DMS79 treated with DMSO at 0.1 percent for 48 hours (cell line): ENCODE measurements around the gene NPSR1.
"Not testable (repeated sequence)": the region's sequence is repeated elsewhere in the genome, so short reads cannot be mapped to it uniquely, and the experiment has no call there.

Experiments
- DNase-seq: peaks from one replicate; lab custom pipeline; 2025; lab: John Stamatoyannopoulos, UW

The NPSR1 gene

DNA sequence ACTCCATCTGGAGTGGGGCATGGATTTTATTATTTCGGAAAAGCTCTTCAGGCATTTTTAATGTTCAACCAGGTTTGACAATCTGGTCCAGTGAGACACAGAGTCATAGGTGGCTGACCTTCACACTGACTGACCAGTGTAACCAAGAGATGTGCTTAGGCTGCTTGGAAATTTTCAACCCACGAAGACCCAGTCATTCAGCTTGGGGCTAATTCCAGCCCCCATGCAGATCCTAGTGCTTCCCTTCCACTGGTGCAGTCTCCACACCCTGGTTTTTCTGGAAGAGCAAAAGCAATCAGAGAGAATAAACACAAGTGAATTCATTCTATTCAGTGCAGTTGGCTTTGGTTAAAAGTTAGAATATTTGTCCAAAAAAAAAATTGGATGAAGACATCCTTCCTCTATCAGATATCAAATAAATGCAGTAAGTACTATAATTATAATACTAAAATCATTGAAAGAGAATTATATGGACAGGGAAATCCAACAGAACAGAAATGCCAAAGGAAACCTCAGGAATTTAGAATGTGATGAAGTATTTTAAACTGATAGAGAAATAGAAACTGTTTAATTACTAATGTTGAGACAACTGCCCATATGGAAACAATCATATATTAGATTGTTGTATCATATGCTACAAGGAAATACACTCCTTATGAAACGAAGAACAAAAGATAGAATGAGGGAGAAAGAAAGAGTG lies 178.0 kb downstream of the NPSR1 start:
- no peak for DNase-seq

DNA sequence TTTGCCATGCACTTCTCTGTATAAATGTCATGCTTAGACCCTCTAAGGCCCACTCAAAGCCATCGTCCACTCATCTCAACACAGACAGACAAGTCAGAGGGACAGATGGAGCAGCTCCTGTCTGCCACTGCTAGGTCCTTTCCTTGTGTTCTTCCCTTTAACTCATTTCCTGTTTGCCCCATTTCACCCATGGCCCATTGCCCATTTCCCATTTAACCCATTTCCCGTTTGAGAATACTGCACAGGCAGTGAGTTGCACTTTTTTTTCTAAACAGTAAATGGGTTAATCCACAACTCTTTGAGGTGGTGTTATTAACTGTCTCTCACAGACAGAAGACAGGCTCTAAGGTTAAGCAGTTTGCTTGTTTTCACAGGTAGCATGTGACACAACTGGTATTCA lies 179.3 kb downstream of the NPSR1 start:
- no peak for DNase-seq

DNA sequence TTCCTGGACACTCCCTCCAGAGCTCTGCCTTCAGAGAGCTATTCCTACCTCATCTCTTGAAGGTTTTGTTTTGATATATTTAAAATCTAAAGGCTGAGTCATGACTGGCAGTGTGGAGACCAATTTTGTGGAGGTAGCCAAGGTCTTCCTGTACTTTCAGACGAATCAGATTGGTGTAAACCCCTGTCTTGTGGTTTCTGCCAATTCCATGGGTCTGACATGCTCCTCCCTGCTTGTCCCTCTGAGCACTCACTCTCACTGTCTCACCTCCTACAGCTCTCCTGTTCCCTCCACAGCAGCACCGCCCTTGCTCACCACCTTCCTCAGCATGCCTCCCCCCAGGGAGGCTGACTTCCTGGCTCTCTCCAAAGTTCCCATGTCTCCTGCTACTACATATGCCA lies 179.8 kb downstream of the NPSR1 start:
- no peak for DNase-seq

DNA sequence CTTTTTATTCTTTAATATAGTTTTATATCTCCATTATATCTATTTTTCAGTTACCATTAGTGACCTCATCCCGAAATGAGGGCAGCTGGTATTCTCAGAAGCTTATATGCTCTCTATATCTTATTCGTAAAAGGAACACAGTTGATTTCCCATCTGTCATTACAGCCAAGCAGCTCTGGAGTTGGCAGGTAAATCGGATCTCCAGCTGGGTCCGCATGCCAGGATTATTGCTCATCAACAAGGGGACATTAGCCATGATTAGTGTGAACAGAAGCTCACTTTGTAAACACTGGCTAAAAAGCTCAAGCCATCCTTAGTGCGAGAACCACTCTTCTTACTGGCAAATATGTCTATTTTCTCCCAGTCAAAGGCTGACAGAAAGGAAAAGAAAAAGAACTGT lies 180.3 kb downstream of the NPSR1 start:
- DNase-seq: no peak

DNA sequence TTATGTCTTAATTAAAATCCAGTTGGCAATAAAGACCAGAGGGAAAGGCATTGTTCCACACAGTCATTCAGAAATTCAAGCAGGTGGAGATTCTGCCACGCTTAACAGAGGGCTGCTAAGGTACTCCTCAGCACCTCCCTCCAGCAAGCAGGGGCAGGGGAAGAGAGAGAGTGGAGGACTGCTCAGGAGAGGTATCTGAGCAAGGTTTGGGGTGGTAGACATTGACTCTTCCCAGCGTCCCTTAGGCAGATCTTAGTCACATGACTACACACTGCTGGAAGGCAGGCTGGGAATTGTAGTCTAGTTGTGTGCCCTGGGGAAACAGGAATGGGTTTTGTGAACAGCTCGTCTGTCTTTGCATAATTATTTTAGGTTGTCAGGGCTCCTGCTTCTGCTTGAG lies 181.6 kb downstream of the NPSR1 start:
- DNase-seq: no peak

DNA sequence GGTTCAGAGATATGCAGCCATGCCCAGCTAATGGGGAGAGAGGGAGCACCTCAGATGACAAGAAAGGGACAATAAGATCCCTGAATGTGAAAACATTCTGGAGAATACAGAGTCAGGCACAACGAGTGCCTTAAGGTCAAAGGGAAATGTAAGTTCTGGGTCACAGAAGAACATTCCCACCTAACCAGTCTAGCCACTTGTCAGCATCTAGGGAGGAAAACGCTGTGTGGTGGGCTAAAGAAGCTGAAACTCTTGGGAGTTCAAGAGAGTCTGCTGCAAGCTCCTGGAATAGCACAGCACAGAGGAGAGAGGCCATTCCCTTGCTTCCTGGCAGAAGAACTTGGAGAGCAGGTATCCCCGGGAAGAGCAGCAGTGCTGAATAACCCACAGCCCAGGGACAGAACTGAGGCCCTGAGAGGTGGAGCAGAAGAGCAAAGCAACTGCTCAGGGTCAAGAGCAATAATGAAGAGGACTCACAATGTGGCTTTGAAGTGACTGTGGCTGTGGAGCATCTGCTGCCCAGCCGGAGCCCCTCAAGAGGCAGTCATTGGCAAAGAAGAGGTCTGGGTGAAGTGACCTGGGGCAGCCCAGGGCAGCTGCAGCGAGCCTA lies 182.3 kb downstream of the NPSR1 start:
- no peak for DNase-seq

DNA sequence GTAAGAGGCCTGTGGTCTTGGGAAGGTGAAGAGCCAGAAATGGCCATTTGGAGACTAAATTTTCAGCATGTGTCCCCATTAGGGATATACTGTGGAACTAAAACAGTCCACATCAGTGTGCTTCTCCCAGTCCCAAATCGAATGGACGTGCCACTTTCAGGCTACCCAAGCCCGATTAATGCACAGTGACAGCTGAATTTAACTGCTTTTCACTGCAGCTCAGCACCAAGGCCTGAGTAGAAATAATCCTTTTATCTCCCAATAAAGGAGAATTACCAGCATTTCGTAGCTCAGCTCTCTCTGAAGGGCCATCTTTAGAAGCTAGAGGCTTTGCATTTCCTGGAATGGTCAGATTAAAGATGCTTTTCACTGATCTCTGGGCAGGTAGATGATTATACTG lies 183.3 kb downstream of the NPSR1 start:
- DNase-seq: no peak

DNA sequence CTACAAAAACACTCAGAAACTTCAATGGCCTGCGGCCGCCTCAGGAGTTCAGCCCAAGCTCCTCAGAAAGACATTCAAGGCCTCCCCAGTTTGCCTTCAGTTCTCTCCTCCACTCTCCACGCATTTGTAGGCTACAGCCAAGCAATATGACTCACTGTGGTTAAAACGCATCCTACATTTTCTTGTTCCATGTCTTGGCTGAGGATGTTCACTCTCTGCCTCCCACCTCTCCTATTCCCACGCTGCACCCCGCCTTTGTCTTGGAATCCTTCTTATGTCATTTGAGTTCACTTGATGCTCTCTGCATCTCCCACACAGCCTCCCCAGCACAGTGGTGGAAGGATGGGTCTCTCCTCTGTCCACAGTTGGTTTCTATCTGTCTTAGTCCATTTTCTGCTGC lies 184.8 kb downstream of the NPSR1 start:
- DNase-seq: no peak

DNA sequence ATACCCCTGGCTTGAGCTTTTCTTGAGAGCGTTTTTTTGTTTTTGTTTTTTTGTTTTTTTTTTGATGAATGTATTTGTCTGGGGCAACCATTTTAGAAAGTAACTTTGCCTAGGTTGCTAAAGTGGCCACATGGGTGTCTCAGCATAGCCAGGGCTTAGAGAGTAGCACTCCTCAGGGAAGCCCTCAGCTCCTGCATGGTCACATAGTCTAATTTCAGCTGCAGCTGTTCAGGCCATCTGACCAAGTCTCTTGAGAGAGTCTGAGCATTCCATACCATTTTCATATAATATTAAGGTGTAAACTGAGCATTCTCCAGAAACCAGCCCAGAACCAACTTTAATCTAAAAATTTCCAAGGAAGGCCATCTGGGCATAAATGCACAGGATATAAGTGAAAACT lies 186.4 kb downstream of the NPSR1 start:
- DNase-seq: no peak

DNA sequence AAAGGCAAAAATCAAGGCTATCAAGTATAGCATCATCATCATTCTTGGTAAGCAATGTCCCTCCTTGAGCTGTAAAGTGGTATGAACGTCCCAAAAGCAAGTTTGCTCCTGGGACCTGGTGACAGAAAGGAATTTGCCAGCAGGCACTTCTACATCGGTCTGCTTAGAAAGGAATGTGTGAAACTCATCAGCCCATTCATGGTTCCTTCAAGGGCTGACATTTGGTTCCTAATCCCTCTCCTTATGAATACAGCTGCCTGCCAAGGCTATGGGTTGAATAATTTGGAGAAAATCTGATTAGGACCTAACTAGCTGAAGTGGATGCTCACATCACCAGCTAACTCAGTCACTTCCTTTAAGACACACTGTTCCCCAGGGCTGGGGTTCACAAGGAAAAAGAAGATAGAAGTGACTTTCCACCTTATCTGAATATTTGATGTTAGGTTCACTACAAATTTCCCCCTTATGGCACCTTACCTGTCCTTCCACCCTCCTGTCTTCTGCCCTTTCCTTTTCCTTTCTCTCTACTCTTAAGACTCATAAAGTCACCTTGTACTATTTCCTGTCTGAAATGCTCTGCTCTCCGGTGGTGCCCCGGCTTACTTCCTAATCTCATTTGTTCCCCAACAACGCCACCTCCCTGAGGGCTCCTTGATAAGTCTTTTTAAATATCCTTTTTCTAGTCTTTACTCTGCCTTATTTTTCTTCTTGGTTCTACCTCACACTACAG lies 187.1 kb downstream of the NPSR1 start:
- no peak for DNase-seq

DNA sequence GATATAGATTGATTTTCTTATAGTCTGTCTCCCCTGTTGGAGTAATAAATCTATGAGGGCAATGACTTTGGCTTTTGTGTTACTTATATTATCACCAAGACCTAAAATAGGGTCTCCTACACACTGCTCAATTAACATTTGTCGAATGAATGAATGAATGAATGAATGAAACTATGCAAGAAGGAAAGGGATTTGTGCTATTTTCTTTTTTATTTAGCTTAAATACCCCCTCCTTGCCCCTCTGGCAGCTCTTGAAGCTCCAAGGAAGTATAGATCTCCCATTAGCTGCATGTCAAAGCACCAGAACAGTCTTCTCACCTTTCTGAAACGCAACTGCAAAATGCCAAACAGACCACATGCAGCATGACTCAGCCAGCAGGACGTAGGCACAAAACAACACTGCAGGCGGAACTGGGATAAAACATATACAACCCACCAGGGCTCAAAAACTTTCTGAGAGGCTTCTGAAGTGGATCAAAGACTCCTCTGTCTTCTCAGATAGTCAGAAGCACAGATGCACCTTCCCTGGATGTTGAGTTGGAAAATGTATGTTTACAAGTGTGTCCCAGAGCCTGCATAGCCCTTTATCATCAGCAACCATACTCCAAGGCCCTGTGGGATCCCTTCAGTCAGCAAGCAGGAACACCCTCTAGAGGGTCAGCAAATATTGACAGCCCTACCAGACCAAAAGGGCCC lies 187.8 kb downstream of the NPSR1 start:
- DNase-seq: no peak

DNA sequence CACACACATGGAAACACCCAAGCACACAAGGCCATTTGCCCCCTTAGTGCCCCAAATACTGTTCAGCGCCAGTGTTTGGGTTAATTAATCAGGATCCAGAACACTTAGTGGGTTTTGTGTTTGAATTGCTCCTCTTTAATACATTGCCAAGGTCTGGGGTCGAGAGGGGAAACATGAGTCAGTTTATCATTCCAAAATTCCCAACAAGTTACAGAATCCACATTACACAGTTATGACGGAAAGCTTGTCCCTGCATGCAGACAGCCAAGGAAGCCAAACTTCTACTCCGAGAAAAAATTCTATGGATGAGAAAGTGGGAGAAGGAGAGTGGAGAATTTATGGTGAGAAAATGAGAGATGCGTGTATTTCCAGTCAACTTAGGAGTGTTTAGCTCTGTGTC lies 189.0 kb downstream of the NPSR1 start:
- DNase-seq: no peak

DNA sequence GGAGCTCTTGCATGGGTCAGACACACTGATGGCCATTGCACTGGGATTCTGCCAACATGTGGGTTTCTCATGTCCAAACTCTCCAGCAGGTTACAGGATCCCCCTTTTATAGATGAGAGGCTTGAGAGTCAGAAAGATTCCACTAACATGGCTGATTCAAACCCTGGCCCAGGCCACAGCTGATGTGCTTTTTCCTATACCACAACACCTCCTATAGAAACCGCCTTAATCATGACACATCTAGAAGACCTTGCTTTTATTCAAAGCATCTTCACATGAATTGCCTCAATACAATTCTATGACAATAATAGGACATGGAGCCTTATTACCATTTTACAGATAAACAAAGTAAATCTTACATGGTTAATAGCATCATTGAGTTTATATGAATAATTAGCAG lies 190.7 kb downstream of the NPSR1 start:
- DNase-seq: no peak

DNA sequence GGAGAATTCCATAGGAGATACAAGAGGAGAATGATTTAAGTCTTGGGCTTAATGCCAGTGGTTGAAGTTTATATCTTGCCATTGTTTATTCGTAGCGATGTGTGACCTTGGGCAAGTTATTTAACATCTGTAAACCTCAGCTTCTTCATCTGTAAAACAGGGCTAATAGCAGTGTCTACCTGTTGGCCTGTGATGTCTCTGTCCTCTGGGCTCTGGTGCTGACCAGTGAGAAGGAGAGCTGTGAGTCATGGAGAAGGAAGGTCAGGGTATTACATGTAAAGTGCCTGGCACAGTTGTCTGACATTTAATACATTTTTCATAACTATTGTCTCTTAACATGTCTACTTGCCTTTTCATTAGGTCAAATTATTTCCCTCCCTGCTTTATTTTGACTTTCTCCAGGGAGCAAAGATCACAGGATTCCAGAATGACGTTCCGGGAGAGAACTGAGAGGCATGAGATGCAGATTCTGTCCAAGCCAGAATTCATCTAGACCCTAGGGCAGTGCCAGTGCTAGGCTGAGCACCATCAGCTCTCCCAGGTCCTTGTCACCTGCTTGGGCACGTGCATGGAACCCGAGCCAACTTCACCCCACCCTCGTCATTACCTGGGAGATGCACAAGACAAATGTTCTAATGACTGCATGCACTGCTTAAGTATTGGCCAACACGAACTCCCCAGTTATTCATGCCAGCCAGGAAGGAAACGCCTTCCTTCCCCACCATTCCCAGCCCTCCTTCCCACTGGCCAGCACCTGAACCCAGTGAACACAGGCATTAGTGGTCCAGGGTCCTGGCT lies 191.3 kb downstream of the NPSR1 start:
- no peak for DNase-seq

DNA sequence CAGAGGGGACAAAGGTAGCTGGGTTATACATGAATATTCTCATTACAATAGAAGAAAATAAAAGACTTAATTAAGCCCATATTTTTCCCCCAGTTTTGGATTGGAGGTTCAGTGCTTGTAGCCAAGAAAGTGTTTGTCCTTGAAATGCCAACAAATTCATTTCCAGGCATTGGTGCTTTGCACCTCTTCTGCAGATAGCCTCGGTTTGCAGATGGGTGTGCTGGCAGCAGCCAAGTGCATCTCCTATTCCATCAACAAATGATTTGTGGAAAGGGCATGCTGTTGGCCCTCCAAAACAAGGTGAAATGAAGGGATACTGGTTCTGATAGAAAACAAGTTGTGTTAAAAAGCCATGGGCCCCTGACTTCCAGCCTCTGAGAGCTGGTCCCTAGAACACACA lies 192.0 kb downstream of the NPSR1 start:
- no peak for DNase-seq

DNA sequence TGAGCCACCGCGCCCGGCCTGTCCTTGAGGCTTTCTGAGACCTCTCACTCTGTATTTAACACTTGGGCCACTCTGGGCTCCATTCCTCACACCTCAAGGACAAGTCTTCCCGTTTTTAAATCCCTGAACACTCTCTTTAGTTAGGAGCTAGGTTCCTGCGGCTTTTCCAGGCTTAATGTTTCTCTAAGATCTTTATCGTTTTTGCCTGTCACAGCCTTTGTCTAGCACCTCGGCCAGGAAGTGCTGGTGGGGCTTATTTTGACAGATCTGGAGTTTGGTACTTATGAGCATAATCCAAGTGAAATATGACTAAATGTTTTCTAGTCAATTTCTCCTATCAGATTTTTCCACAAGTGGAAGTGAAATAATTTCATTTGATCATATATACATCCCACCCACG lies 192.7 kb downstream of the NPSR1 start:
- no peak for DNase-seq

DNA sequence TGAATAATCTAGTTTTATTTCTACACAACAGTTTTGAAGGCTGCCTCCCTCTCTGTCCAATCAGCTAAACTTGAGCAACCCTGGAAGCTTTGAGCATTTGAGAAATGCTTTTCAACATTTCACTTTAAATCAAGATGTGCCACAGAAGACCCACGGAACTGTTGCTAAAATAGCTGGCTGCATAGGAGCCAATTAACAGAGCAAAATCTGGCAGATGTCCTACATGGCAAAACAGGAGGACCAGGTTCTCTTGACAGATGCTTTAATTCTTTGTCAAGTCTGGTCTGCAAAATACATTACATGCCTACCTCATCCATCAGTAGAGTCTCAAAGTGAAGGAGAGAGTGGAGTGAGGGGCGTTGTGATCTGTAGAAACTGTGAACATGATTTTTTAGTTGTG lies 193.4 kb downstream of the NPSR1 start:
- no peak for DNase-seq

DNA sequence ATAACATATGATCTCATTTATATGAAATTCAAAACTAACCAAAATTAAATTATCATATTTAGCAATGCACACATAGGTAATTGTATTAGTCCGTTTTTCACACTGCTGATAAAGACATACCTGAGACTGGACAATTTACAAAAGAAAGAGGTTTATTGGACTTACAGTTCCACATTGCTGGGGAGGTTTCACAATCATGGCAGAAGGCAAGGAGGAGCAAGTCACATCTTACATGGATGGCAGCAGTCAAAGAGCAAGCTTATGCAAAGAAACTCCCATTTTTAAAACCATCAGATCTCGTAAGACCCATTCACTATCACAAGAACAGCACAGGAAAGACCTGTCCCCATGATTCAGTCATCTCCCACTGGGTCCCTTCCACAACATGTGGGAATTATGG lies 200.4 kb downstream of the NPSR1 start:
- DNase-seq: not testable (repeated sequence)

DNA sequence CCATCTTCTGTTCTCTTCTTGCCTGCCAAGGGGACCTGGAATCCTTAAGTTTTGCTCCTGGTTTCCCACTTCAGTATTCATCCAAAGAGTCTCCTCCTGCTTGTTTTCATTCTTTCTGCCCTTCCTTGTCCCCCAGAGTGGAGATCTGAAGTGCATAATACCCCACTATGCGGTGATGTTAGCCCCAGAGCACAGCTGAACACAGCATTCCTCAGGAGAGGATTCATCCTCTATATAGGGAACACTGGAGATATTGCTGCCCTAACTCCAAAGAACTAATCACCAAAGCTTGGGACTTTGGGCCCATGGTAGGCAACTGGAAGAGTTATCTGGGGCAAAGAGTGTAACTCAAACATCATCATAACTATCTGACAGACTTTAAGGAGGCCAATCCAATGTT lies 201.3 kb downstream of the NPSR1 start:
- DNase-seq: not testable (repeated sequence)

DNA sequence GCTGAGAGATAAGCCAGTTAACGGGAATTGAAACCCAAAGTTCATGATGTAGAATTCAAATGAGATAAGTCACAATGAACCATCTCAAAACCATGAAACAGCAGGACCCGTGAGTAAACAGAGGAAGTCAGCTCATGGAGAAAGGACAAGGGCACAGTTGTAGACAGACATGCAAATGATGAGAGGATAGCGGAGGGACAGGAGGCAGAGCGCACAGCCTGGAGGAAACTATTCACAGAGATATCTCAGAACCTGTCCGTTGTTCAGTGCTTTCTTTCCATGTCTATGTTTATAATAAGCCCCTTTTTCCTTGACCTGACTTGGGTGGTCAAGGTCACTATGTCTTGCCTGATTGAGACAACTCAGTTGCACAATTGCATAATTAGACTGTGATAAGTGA lies 208.2 kb downstream of the NPSR1 start:
- DNase-seq: not testable (repeated sequence)

DNA sequence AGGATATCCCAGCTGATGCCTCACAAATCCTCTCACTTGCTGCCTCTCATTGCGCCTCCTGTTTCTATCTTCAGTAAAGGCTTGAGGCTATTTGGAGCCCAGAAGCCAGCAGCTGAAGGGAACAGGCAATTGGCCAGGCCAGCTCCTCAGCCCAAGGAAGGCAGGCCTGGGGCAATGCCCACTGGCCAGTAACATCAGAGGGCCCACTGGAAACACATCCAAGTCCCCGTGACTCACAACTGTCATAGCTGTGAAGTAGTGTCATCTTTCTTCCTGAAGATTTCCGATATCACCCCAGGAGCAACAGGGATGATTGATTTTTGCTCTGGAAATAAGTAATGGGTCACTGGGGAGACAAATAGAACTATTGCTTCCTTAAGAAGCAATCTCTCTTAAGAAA lies 209.3 kb downstream of the NPSR1 start:
- not testable (repeated sequence) for DNase-seq

DNA sequence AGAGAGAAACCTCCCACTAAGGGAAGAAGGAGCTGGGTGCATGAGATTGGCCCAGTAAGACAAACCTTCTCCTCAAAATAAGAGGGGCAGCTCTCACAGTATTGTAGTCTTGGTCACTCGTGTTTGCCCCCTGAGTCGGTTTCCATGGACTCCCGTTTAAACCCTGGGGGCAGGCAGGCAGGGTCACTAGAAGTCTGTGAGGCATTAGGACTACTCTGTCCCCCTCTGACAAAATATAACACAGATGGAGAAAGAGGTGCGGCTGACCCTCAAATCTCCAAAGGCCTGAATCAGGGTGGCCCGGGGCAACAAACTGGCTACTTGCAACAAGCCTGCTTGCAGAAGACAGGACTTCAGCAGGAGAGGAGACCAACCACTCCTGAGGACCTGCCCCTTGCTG lies 210.6 kb downstream of the NPSR1 start:
- DNase-seq: not testable (repeated sequence)
